ENCODE measurements around the gene TANC1. TPM values are rescaled to one million over a fixed set of nuclear protein-coding genes. Genes with fewer than 3 reads are reported as not detected.
A peak's percentile ranks its signal among the peaks of the same experiment; 100 is the strongest.

The TANC1 gene
- total RNA-seq, 4 donors from 2014 or later = 34.5 to 125 (median 47.0) TPM

DNA sequence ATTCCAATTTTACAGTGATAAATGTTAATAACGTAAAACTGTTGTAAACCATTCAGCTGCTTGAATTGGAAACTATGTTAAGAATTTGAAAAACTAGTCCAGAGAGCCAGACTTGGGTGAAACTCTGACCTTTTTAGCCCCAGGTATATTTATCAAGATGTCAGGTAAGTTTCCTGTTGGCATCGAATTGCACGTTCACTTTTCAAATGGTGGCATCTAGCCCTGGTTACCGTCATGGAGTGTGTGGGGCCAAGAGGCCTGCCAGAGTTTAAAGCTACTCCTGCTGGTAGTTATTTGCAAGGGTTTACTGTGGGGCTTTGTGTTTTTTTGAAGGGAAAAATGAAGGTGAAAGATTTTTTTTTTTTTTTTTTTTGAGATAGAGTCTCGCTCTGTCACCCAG, 208.1 kb downstream of the TANC1 start:
- TF ChIP-seq, protein P1, sequence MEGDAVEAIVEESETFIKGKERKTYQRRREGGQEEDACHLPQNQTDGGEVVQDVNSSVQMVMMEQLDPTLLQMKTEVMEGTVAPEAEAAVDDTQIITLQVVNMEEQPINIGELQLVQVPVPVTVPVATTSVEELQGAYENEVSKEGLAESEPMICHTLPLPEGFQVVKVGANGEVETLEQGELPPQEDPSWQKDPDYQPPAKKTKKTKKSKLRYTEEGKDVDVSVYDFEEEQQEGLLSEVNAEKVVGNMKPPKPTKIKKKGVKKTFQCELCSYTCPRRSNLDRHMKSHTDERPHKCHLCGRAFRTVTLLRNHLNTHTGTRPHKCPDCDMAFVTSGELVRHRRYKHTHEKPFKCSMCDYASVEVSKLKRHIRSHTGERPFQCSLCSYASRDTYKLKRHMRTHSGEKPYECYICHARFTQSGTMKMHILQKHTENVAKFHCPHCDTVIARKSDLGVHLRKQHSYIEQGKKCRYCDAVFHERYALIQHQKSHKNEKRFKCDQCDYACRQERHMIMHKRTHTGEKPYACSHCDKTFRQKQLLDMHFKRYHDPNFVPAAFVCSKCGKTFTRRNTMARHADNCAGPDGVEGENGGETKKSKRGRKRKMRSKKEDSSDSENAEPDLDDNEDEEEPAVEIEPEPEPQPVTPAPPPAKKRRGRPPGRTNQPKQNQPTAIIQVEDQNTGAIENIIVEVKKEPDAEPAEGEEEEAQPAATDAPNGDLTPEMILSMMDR (IDR thresholded peaks at IDR 0.05) = peak in 1 of 5 experiments; percentile 10
- no peak for TF ChIP-seq EP300 (IDR thresholded peaks at IDR 0.05; ENCODE audit: low read depth)
- no peak for TF ChIP-seq POLR2A (IDR thresholded peaks at IDR 0.05)
- no peak overlapping the region for H3K4me3 ChIP-seq
- WGBS, 2 donors (ENCODE audit: low coverage in 1 of 2) = 80 to 89% methylated on average over 4 to 5 of the region's 5 CpGs
- intact Hi-C loops (cut with DNase I; ENCODE audit: low total_unique reads) = no loop called here
- peaks cover 0 to 12% (median 2%) of the 10 kb centered on the region in 4 donors for H3K36me3 ChIP-seq
- in situ Hi-C loops (cut with MboI; ENCODE audit: low pct_ligation_motif_present in 1 of 4, low pct_unique_long_range_greater_than_20kb in 1 of 4, low sequenced_read_pairs in 3 of 4) = no loop called here
- H3K27me3 ChIP-seq = no peaks in the 10 kb centered on the region
- H3K4me1 ChIP-seq = no peaks in the 10 kb centered on the region
- no peaks in the 10 kb centered on the region for H3K9me3 ChIP-seq
- H3K27ac ChIP-seq = no peak overlapping the region
- DNase-seq = no peak

- 89 to 90% methylated on average over 3 of the region's 3 CpGs for WGBS, 2 donors (ENCODE audit: low coverage in 1 of 2)
- Histone ChIP-seq H3K27me3 (no peaks in the 10 kb centered on the region), H3K4me1 (no peaks in the 10 kb centered on the region), H3K4me3 (no peak overlapping the region), H3K27ac (no peak overlapping the region), H3K36me3 (peaks cover 0 to 12% (median 2%) of the 10 kb centered on the region in 4 donors), H3K9me3 (no peaks in the 10 kb centered on the region)
- DNase-seq = no peak
- in situ Hi-C loops (cut with MboI; ENCODE audit: low pct_ligation_motif_present in 1 of 4, low pct_unique_long_range_greater_than_20kb in 1 of 4, low sequenced_read_pairs in 3 of 4) (no loop called here), intact Hi-C loops (cut with DNase I; ENCODE audit: low total_unique reads) (no loop called here)
- TF ChIP-seq, protein P1 (IDR thresholded peaks at IDR 0.05) = no peak
- TF ChIP-seq POLR2A (IDR thresholded peaks at IDR 0.05) (no peak), POLR2AphosphoS5 (IDR thresholded peaks at IDR 0.05) (no peak), EP300 (IDR thresholded peaks at IDR 0.05; ENCODE audit: low read depth) (no peak)
Observed at GRCh38 chr2:159177357-159177756, 208.9 kb downstream of the TANC1 start.

DNA sequence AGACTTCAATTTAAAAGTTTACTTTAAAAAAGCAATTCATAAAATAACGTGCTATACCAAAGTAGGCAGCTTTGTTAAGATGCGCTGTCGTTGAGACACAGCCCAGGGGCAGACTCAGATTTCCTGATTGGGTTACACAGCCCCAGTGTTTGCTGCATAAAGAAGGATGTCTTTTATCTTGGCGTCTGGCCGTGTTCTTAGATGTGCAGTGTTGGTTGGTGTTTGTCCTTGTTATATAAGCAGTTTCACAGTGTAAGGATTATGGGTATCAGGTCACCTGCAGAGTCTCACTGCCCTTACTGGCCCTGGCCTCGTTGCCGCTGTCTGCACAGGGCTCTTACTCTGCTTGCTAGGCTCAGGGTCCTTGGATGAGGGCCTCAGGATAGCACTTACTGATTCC, 209.5 kb downstream of the TANC1 start:
- no peak for DNase-seq
- Histone ChIP-seq H3K4me3 (no peak overlapping the region), H3K27ac (no peak overlapping the region), H3K36me3 (peaks cover 0 to 12% (median 2%) of the 10 kb centered on the region in 4 donors), H3K27me3 (no peaks in the 10 kb centered on the region), H3K4me1 (no peaks in the 10 kb centered on the region), H3K9me3 (no peaks in the 10 kb centered on the region)
- intact Hi-C loops (cut with DNase I; ENCODE audit: low total_unique reads) = no loop called here
- TF ChIP-seq EP300 (IDR thresholded peaks at IDR 0.05; ENCODE audit: low read depth) (no peak), POLR2A (IDR thresholded peaks at IDR 0.05) (no peak), POLR2AphosphoS5 (IDR thresholded peaks at IDR 0.05) (no peak)
- TF ChIP-seq, protein P1 (IDR thresholded peaks at IDR 0.05) = no peak
- WGBS, 2 donors (ENCODE audit: low coverage in 1 of 2) = 73% methylated on average over 4 to 7 of the region's 7 CpGs
- in situ Hi-C loops (cut with MboI; ENCODE audit: low pct_ligation_motif_present in 1 of 4, low pct_unique_long_range_greater_than_20kb in 1 of 4, low sequenced_read_pairs in 3 of 4) = no loop called here

GRCh38 chr2:159179096-159179495, 210.7 kb downstream of the TANC1 start:
- no peak overlapping the region for H3K4me3 ChIP-seq
- H3K36me3 ChIP-seq = peaks cover 0 to 12% (median 0%) of the 10 kb centered on the region in 4 donors
- in situ Hi-C loops (cut with MboI; ENCODE audit: low pct_ligation_motif_present in 1 of 4, low pct_unique_long_range_greater_than_20kb in 1 of 4, low sequenced_read_pairs in 3 of 4) = no loop called here
- H3K27me3 ChIP-seq = no peaks in the 10 kb centered on the region
- TF ChIP-seq, protein P1 (IDR thresholded peaks at IDR 0.05) = no peak
- TF ChIP-seq POLR2A (IDR thresholded peaks at IDR 0.05) (no peak), EP300 (IDR thresholded peaks at IDR 0.05; ENCODE audit: low read depth) (no peak)
- intact Hi-C loops (cut with DNase I; ENCODE audit: low total_unique reads) = no loop called here
- WGBS, 2 donors (ENCODE audit: low coverage in 1 of 2) = 80 to 83% methylated on average over 1 to 8 of the region's 8 CpGs
- no peak overlapping the region for H3K27ac ChIP-seq
- no peaks in the 10 kb centered on the region for H3K9me3 ChIP-seq
- no peak for DNase-seq
- H3K4me1 ChIP-seq = no peaks in the 10 kb centered on the region

Data from transverse colon (tissue), 4 donors.